ENCODE measurements around the gene CCNY.

Gene CCNY

DNA sequence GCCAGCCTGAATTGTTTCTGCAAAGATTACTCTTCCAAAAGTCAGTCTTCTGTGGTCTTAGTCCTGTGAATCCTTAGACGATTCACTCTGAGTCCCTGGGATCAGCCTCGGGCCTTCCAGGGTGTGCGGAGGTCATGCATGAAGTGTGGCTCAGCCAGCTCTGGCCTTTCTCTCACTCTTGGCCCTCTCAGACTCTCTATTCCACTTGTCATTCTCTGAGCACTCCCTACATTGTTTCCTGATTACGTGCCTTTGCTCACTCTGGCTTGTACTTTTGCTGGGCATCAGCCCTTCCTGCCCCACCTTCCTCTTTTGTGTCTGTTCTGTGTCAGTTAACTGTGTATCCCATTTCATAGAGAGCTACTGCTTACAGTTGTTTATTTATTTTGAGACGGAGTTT, 36.0 kb downstream of the CCNY start:
- Histone ChIP-seq H3K4me2 (no peak overlapping the region), H3K27ac (no peak overlapping the region), H3K79me2 (ENCODE audit: insufficient read depth, low read depth) (no peaks in the 10 kb centered on the region; the same call in 1 of the 2 replicates)

DNA sequence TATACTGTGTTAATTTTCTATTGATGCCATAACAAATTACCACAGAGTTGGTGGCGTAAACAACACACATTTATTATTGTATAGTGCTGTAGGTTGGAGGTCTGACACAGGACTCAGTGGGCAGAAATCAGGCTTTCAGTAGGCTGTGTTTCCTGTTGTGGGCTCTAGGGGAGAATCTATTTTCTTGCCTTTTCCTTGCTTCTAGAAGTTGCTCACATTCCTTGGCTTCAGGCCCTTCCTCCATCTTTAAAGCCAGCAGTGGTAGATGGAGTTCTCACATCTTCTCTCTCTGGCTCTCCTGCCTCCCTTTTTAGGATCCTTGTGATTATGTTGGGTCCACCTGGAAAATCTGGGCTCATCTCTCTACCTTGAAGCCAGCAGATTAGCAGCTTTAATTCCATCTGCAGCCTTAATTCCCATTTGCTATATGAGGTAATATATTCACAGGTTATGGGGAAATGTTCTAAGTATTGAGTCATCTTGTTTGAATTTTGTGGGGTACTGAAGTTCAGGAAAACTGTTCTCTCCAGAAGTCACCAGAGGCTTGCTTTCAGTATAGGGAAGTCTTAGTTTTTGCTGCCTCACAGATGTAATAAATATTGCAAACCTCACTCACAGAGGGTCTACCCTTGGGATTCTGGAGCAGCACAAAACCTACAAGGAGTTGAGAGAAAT, 38.9 kb downstream of the CCNY start:
- peaks cover 8% of the 10 kb centered on the region; the same call in 1 of the 2 replicates for H3K79me2 ChIP-seq (ENCODE audit: insufficient read depth, low read depth)
- H3K4me2 ChIP-seq = no peak overlapping the region
- H2AFZ ChIP-seq (ENCODE audit: low read depth) = no peak overlapping the region
- H4K20me1 ChIP-seq (ENCODE audit: insufficient read depth) = no peaks in the 10 kb centered on the region
- no peaks in the 10 kb centered on the region for H3K36me3 ChIP-seq (ENCODE audit: insufficient read depth)
- no peak overlapping the region for H3K4me3 ChIP-seq (IDR thresholded peaks at IDR 0.05; ENCODE audit: insufficient read depth, low read depth, low read length)
- H3K27ac ChIP-seq = no peak overlapping the region
- no peak overlapping the region for H3K9ac ChIP-seq
- TF ChIP-seq, protein P1, sequence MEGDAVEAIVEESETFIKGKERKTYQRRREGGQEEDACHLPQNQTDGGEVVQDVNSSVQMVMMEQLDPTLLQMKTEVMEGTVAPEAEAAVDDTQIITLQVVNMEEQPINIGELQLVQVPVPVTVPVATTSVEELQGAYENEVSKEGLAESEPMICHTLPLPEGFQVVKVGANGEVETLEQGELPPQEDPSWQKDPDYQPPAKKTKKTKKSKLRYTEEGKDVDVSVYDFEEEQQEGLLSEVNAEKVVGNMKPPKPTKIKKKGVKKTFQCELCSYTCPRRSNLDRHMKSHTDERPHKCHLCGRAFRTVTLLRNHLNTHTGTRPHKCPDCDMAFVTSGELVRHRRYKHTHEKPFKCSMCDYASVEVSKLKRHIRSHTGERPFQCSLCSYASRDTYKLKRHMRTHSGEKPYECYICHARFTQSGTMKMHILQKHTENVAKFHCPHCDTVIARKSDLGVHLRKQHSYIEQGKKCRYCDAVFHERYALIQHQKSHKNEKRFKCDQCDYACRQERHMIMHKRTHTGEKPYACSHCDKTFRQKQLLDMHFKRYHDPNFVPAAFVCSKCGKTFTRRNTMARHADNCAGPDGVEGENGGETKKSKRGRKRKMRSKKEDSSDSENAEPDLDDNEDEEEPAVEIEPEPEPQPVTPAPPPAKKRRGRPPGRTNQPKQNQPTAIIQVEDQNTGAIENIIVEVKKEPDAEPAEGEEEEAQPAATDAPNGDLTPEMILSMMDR (conservative IDR thresholded peaks at IDR 0.05; ENCODE audit: low read depth, low read length) = no peak
- H3K27me3 ChIP-seq (ENCODE audit: insufficient read depth, low read depth) = no peaks in the 10 kb centered on the region
- no peaks in the 10 kb centered on the region for H3K4me1 ChIP-seq (ENCODE audit: low read depth, poor library complexity, severe bottlenecking)

More for the DNA sequence above, 36.0 kb downstream of the CCNY start:
- Histone ChIP-seq H3K36me3 (ENCODE audit: insufficient read depth) (no peaks in the 10 kb centered on the region), H3K4me1 (ENCODE audit: low read depth, poor library complexity, severe bottlenecking) (no peaks in the 10 kb centered on the region), H3K9ac (no peak overlapping the region), H4K20me1 (ENCODE audit: insufficient read depth) (no peaks in the 10 kb centered on the region), H2AFZ (ENCODE audit: low read depth) (no peak overlapping the region), H3K27me3 (ENCODE audit: insufficient read depth, low read depth) (no peaks in the 10 kb centered on the region), H3K4me3 (IDR thresholded peaks at IDR 0.05; ENCODE audit: insufficient read depth, low read depth, low read length) (no peak overlapping the region)
- TF ChIP-seq, protein P1 (conservative IDR thresholded peaks at IDR 0.05; ENCODE audit: low read depth, low read length) = no peak

DNA sequence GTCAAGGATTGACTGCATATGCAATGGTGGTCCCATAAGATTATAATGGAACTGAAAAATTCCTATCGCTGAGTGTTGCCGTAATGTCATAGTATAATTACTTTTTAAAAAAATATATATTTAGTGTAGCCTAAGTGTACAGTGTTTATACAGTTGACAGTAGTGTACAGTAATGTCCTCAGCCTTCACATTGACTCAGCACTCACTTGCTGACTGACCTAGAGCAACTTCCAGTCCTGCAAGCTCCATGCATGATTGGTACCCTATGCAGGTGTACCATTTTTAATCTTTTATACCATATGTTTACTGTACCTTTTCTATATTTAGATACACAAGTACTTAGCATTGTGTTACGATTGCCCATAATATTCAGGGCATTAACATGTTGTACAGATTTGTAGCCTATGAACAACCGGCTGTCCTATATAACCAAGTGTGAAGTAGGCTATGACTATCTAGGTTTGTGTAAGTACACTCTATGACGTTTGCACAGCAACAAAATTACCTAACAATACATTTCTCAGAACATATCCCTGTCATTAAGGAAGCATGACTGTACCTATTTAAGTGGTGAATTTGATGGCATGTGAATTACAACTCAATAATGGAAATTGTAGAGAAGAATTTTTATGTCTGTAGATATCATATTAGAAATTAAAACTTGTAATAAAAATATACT, 40.9 kb downstream of the CCNY start:
- peaks cover 8% of the 10 kb centered on the region; the same call in 1 of the 2 replicates for H3K79me2 ChIP-seq (ENCODE audit: insufficient read depth, low read depth)
- TF ChIP-seq, protein P1 (conservative IDR thresholded peaks at IDR 0.05; ENCODE audit: low read depth, low read length) = no peak
- no peak overlapping the region for H3K27ac ChIP-seq
- no peak overlapping the region for H2AFZ ChIP-seq (ENCODE audit: low read depth)
- H3K4me2 ChIP-seq = no peak overlapping the region
- no peak overlapping the region for H3K9ac ChIP-seq
- no peaks in the 10 kb centered on the region for H3K27me3 ChIP-seq (ENCODE audit: insufficient read depth, low read depth)
- no peaks in the 10 kb centered on the region for H3K36me3 ChIP-seq (ENCODE audit: insufficient read depth)
- no peak overlapping the region for H3K4me3 ChIP-seq (IDR thresholded peaks at IDR 0.05; ENCODE audit: insufficient read depth, low read depth, low read length)
- no peaks in the 10 kb centered on the region for H3K4me1 ChIP-seq (ENCODE audit: low read depth, poor library complexity, severe bottlenecking)
- H4K20me1 ChIP-seq (ENCODE audit: insufficient read depth) = no peaks in the 10 kb centered on the region

- no peaks in the 10 kb centered on the region for H3K4me1 ChIP-seq (ENCODE audit: low read depth, poor library complexity, severe bottlenecking)
- TF ChIP-seq, protein P1 (conservative IDR thresholded peaks at IDR 0.05; ENCODE audit: low read depth, low read length) = no peak
- no peak overlapping the region for H3K9ac ChIP-seq
- H3K27me3 ChIP-seq (ENCODE audit: insufficient read depth, low read depth) = no peaks in the 10 kb centered on the region
- no peak overlapping the region for H3K27ac ChIP-seq
- no peak overlapping the region for H3K4me3 ChIP-seq (IDR thresholded peaks at IDR 0.05; ENCODE audit: insufficient read depth, low read depth, low read length)
- H3K4me2 ChIP-seq = no peak overlapping the region
- no peaks in the 10 kb centered on the region for H3K36me3 ChIP-seq (ENCODE audit: insufficient read depth)
- no peak overlapping the region for H2AFZ ChIP-seq (ENCODE audit: low read depth)
- peaks cover 11% of the 10 kb centered on the region; the same call in 1 of the 2 replicates for H3K79me2 ChIP-seq (ENCODE audit: insufficient read depth, low read depth)
- H4K20me1 ChIP-seq (ENCODE audit: insufficient read depth) = no peaks in the 10 kb centered on the region
Observed at GRCh38 chr10:35378541-35379210, 42.4 kb downstream of the CCNY start.

All from KMS-11 (cell line).